HepG2 (cell line): ENCODE data around the gene SELPLG. TPM values are rescaled to one million over a fixed set of nuclear protein-coding genes. Genes with fewer than 3 reads are reported as not detected.
A peak's percentile ranks its signal among the peaks of the same experiment; 100 is the strongest.

Source experiments
- LCORL ChIP-seq, 2 experiments: fragments of 450-650 bp in 1 of 2; sonication (generic) in 1 of 2; formaldehyde crosslinking in 1 of 2; IDR thresholded peaks; 2 replicates each; pipeline versions ENCODE4 v1.5.0 to v1.6.1; 2017 to 2020; ENCODE audit warnings: antibody characterized with exemption in 1 of 2, missing genetic modification reagents in 1 of 2
- PAXIP1 ChIP-seq: sonication (generic); formaldehyde crosslinking; conservative IDR thresholded peaks from 2 replicates; pipeline ENCODE4 v1.4.0; 2020; ENCODE audit warnings: mild to moderate bottlenecking, missing genetic modification reagents, moderate library complexity
- TBX3 ChIP-seq: fragments of 450-650 bp; IDR thresholded peaks from 2 replicates; pipeline ENCODE4 v1.6.1; 2017; ENCODE audit warnings: antibody characterized with exemption, mild to moderate bottlenecking, inconsistent platforms, borderline replicate concordance
- USF2 ChIP-seq, 2 experiments: sonication (generic) in 1 of 2; formaldehyde crosslinking in 1 of 2; IDR thresholded peaks; 2 replicates each; pipeline versions ENCODE4 v1.5.1 to v1.6.1; 2011 to 2020; ENCODE audit warnings: borderline replicate concordance in 1 of 2, low read depth in 1 of 2, low read length in 1 of 2, mild to moderate bottlenecking in 1 of 2, missing genetic modification reagents in 1 of 2, moderate library complexity in 1 of 2
- ZBTB43 ChIP-seq: sonication (generic); formaldehyde crosslinking; conservative IDR thresholded peaks from 2 replicates; pipeline ENCODE4 v1.4.0; 2020; ENCODE audit warnings: missing genetic modification reagents
- ZNF501 ChIP-seq: sonication (generic); formaldehyde crosslinking; IDR thresholded peaks from 2 replicates; pipeline ENCODE4 v1.5.1; 2020; ENCODE audit warnings: mild to moderate bottlenecking, moderate library complexity, missing genetic modification reagents
- polyA plus RNA-seq, 8 experiments: library from polyadenylated mRNA; depleted of rRNA in 3 of 8; stranded (reverse) in 7 of 8; unstranded in 1 of 8; fragments of >200 nt; fragmentation: Illumina TruSeq in 4 of 8; extraction: Trizol in 4 of 8; gene quantifications; 2 replicates each; pipeline versions ENCODE4 v1.2.1 to v1.2.3, GENCODE V29; 2011 to 2016; ENCODE audit warnings: low read depth in 4 of 8, missing spikeins in 1 of 8, mixed read lengths in 1 of 8; ENCODE audit not compliant: insufficient read depth in 1 of 8
- total RNA-seq, 5 experiments: library from RNA; depleted of rRNA; stranded (reverse); fragments of >200 nt; fragmentation: Illumina TruSeq; extraction: Trizol; gene quantifications; 2 replicates each; pipeline ENCODE4 v1.2.3, GENCODE V29; 2016; ENCODE audit warnings: low read depth in 1 of 5

Gene SELPLG
- total and polyA plus RNA-seq, 2 of the 13 experiments (the other 11 are each of a cell fraction or from before 2014, with no cell fraction given): 0.12 TPM; not detected in 1

GRCh38 chr12:108664338-108665258 is 30.9 kb upstream of the SELPLG start (continued):
- TF ChIP-seq USF2 (IDR thresholded peaks at IDR 0.05; ENCODE audit: low read depth, low read length): no peak
- TF ChIP-seq USF2 (CRISPR knock-in tag; IDR thresholded peaks at IDR 0.05; ENCODE audit: borderline replicate concordance): no peak
- TF ChIP-seq LCORL (IDR thresholded peaks at IDR 0.05): no peak
- peak; percentile 66; the same call in 1 of the 2 replicates for TF ChIP-seq LCORL (CRISPR knock-in tag; IDR thresholded peaks at IDR 0.05)
- peak; percentile 79 for TF ChIP-seq PAXIP1 (CRISPR knock-in tag)
- peak; percentile 56; the same call in 1 of the 2 replicates for TF ChIP-seq TBX3
- TF ChIP-seq ZBTB43 (CRISPR knock-in tag): 0 out of 2 replicates have a peak, but pooled peaks have one; percentile 31
- TF ChIP-seq ZNF501 (CRISPR knock-in tag): peak; percentile 59; the same call in 1 of the 2 replicates
